Stimulated activated CD4-positive, alpha-beta T cell treated with anti-CD3 and anti-CD28 coated beads, Interleukin-1b, Interleukin-23, amount 100 ng/mL, for 1 hour (primary cell): Measurements from ENCODE around the gene RIOX2.
"Not testable (repeated sequence)": the region's sequence is repeated elsewhere in the genome, so short reads cannot be mapped to it uniquely, and the experiment has no call there.

Experiments
- DNase-seq, 2 donors: peaks; one replicate each; pipeline ENCODE4 v3.0.0-alpha.2; 2020; ENCODE audit warnings: low read depth in 2 of 2

Gene RIOX2

DNA sequence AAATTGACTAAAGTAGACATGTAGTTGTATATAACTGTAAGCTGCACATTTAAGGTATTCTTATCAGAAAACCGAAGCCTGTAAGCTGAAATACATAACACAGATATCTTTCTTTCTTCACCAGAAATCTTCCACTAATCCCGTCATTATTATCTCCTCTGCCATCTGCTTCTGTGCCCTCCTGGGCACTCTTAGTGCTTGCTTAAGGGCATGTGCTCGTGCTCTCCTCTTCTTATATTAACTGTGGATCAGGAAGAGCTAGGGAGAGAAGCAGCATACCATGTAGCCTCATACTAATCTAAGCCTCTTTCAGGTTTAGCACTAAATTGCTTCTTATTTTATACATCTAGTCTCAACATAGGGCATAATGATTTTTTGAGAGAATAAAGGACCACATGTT is 60.8 kb downstream of the RIOX2 start:
- no peak for DNase-seq

DNA sequence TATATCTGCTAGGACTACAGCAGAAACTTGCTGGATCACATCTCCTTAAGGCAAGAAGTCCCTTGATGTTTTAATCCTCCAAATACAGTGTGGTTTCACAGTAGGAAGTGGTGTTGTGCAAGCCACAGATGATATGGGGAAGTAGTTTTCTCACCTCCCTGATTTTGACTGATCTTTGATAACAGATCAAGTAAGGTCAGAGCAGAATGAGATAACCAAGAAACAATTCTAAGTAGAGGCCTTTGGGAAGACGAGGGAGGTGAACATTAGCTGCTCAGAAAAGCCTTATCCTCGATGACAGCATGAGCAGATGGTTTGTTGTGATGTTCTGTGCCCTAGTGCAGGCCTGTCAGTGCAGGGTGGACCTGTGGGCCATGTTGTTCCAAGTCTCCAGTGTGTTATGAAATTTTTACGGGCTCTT is 61.3 kb downstream of the RIOX2 start:
- no peak for DNase-seq

DNA sequence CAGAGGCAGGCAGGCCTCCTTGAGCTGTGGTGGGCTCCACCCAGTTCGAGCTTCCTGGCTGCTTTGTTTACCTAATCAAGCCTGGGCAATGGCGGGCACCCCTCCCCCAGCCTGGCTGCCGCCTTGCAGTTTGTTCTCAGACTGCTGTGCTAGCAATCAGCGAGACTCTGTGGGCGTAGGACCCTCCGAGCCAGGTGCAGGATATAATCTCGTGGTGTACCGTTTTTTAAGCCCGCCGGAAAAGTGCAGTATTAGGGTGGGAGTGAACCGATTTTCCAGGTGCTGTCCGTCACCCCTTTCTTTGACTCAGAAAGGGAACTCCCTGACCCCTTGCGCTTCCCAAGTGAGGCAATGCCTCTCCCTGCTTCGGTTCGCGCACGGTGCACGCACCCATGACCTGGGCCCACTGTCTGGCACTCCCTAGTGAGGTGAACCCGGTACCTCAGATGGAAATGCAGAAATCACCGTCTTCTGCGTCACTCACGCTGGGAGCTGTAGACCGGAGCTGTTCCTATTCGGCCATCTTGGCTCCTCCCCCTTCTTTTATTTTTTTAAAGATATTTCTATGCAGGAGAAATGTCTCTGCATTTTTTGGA is 61.9 kb downstream of the RIOX2 start:
- DNase-seq: not testable (repeated sequence)

DNA sequence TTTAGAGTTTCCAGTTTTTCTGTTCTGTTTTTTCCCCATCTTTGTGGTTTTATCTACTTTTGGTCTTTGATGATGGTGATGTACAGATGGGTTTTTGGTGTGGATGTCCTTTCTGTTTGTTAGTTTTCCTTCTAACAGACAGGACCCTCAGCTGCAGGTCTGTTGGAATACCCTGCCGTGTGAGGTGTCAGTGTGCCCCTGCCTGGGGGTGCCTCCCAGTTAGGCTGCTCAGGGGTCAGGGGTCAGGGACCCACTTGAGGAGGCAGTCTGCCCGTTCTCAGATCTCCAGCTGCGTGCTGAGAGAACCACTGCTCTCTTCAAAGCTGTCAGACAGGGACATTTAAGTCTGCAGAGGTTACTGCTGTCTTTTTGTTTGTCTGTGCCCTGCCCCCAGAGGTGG is 62.4 kb downstream of the RIOX2 start:
- DNase-seq: not testable (repeated sequence)

DNA sequence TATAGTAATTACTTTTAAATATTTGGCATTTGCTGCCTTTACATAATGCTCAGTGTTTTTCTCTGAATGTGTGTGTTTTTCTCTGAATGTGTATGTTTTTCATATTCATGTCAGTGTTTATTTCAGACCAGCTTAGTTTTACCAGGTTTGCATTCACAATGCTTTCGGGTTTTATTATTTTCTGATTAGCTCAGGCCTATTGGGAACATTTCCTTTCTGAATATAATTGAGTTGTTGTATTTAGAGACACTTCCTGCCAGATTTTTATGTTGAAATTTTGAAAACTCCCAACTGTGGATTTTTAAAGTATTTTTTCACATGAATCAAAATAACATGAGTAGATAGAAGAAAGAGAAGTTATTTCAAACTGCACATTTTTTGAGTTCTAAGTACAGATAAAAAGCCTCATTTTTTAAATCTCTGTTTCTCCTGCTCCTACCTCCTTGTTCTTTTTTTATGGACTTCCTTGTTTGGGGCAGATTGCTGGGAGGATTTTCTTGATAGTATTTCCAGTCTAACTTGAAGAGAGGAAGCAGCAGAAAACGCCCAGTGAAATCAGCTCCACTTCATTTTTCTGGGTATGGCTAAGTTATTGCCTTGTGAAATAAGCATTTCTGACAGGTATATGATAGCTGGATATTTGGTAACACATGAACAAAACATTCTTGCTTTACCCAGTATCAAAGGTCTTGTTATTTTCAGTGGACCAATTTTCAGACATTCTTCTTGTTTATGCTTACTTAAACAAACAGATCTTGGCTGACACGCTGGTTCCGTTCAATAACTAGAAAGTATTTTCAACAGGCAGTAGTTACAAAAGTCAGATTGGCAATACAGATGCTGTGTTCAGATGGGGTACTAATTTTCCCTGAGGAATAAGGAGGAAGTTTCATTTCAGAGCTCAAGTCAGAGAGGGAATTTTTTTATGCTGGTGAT is 70.7 kb downstream of the RIOX2 start:
- DNase-seq: no peak

DNA sequence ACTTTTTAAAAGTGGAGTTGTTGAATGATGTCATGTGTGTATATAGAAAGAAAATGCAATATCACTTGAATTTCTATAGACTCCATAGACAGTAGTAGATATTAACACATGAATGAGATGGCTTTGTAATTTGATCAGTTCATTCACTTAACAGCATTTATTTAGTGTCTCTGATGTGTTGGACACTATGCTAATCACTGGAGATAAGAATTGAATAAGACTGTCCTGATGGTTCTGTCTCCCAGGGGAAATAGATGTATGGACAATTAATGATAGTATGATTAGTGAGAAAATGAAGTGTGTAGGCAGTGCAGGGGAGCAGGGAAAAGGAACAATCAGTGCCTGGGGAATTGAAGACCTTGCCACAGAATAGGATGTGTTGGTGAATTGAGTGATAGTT is 72.9 kb downstream of the RIOX2 start:
- DNase-seq: no peak

DNA sequence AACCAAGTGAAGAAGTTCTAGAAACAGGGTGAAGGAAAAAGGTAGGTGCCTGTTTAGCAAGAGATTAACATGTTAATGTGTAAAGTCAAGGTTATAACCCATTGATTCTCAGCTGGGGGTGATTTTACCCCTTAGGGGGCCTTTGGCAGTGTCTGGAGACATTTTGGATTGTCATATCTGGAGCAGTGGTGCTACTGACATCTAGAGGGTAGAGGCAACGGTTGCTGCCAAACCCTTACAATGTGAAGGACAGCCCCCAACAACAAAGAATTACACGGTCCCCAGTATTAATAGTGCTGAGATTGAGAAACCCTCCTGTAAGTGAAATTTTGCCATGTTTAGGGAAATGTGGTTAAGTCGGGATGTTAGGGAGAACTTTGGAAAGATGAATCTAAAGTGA is 75.7 kb downstream of the RIOX2 start:
- DNase-seq: no peak

DNA sequence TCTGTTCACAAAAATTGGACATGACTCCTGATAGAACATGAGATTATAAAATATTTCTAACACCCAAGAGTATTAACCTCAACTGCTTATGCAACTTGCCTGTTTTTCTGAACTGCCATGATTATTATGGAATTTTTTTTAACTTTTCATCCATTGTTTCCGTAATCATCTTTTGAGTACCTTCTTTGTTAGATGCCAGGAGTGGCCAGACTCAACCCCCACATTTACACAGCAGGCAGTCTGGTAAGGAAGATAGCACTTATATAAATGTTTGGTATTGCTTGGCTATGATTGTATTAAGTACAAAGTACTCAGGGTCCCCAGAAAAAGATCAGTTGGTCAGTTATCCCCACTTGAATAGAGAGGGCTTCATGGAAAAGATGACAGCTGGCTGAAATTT is 76.1 kb downstream of the RIOX2 start:
- DNase-seq: no peak

DNA sequence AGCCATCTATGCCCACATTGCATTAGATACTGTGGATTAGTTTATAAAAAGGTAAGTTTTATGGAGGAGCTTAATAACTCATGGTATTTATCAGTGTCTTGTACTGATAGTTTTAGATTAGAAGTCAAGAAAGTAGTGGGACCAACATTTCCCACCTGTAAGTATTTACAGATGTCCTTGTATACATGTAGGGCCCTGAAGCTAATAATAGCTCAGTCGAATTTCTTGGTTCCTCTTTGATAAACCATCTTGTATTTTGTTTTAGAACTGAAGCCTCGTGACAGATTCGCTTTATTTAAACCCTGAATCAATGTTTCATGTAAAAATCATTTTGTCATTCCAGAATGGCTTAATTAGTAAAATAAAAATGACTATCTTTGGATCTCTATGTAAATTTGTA is 77.0 kb downstream of the RIOX2 start:
- no peak for DNase-seq

DNA sequence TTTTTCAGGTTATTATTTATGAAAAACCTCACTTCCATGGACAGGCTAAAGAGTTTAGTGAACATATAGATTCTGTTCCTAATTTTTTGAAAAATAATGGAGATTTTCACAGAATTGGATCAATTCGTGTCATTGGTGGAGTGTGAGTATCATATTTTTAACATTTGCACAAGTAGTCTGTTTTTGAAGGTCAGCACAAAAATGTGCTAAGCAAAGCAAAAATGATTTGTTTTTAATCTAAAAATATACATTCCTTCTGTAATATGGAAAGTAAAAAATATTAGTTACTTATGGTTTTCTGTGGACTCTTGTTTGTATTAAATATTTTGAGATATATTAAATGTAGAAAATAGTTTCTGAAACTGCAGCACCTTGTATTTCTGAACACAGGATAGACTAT is 79.4 kb downstream of the RIOX2 start:
- DNase-seq: no peak
